ENCODE measurements around the gene RCE1. TPM values are rescaled to one million over a fixed set of nuclear protein-coding genes. Genes with fewer than 3 reads are reported as not detected.

Gene RCE1
- total RNA-seq, 1 experiment from 2014 or later, result 43.7 TPM

GRCh38 chr11:66840317-66841091, 2.7 kb upstream of the RCE1 start:
- intact Hi-C loops (cut with micrococcal nuclease; ENCODE audit: unreplicated experiment), result no loop called here
- H3K9me3 ChIP-seq (ENCODE audit: control insufficient read depth, insufficient read depth, low read depth, low read length), result no peaks in the 10 kb centered on the region
- in situ Hi-C loops (cut with HindIII; ENCODE audit: low pct_unique_long_range_greater_than_20kb, low sequenced_read_pairs), result no loop called here
- DNase-seq (ENCODE audit: low read depth, low spot score) (no peak), ATAC-seq (no peak)
- ChIA-PET CTCF (no interaction called here), POLR2A (interaction anchor here (0.6 to 0.7 kb wide), 3 partner anchors 14 to 157 kb away, joined by 7 to 14 read pairs (median 10); no protein-coding TSS in a partner anchor)
- H3K4me3 ChIP-seq (ENCODE audit: low read depth in 2 of 2, low read length in 2 of 2), result no peak overlapping the region
- no peaks in the 10 kb centered on the region for H3K27me3 ChIP-seq (ENCODE audit: control insufficient read depth, insufficient read depth, low read length)
- peaks cover 7% of the 10 kb centered on the region; the same call in 1 of the 2 replicates for H3K36me3 ChIP-seq (ENCODE audit: control insufficient read depth, insufficient read depth, low read length)
- BruUV-seq (replicated peaks), result no TSS peak
- H3K4me1 ChIP-seq (ENCODE audit: control insufficient read depth, insufficient read depth, low read length), result peaks cover 24% of the 10 kb centered on the region
- H3K27ac ChIP-seq (ENCODE audit: low read length), result no peak overlapping the region
- TF ChIP-seq CTCF (IDR thresholded peaks at IDR 0.05) (no peak), TCF7L2 (IDR thresholded peaks at IDR 0.05; ENCODE audit: low read depth, low read length) (no peak), REST (IDR thresholded peaks at IDR 0.05; ENCODE audit: insufficient read depth in 1 of 2, low read depth in 2 of 2, low read length in 1 of 2) (no peak), POLR2AphosphoS5 (IDR thresholded peaks at IDR 0.05; ENCODE audit: low read depth, low read length) (no peak), SIN3A (IDR thresholded peaks at IDR 0.05; ENCODE audit: borderline replicate concordance, insufficient read depth, low read depth, low read length) (no peak)

- no TSS peak for BruUV-seq (replicated peaks)
- POLR2A ChIA-PET, result interaction anchor here (0.5 kb wide), 1 partner anchor 9 kb away, joined by 11 read pairs; no protein-coding TSS in a partner anchor
- CTCF ChIA-PET, result no interaction called here
- Histone ChIP-seq H3K36me3 (ENCODE audit: control insufficient read depth, insufficient read depth, low read length) (peaks cover 7% of the 10 kb centered on the region; the same call in 1 of the 2 replicates), H3K9me3 (ENCODE audit: control insufficient read depth, insufficient read depth, low read depth, low read length) (no peaks in the 10 kb centered on the region), H3K4me3 (ENCODE audit: low read depth in 2 of 2, low read length in 2 of 2) (peak overlapping the region; percentile 82 to 99), H3K27me3 (ENCODE audit: control insufficient read depth, insufficient read depth, low read length) (no peaks in the 10 kb centered on the region), H3K4me1 (ENCODE audit: control insufficient read depth, insufficient read depth, low read length) (peaks cover 33% of the 10 kb centered on the region), H3K27ac (ENCODE audit: low read length) (peak overlapping the region; percentile 95)
- DNase-seq (ENCODE audit: low read depth, low spot score) (no peak), ATAC-seq (no peak)
- TF ChIP-seq SIN3A (IDR thresholded peaks at IDR 0.05; ENCODE audit: borderline replicate concordance, insufficient read depth, low read depth, low read length), result no peak
- no peak for TF ChIP-seq POLR2AphosphoS5 (IDR thresholded peaks at IDR 0.05; ENCODE audit: low read depth, low read length)
- TF ChIP-seq CTCF (IDR thresholded peaks at IDR 0.05), result no peak
- TF ChIP-seq TCF7L2 (IDR thresholded peaks at IDR 0.05; ENCODE audit: low read depth, low read length), result no peak
- TF ChIP-seq REST (IDR thresholded peaks at IDR 0.05; ENCODE audit: insufficient read depth in 1 of 2, low read depth in 2 of 2, low read length in 1 of 2), result no peak
- in situ Hi-C loops (cut with HindIII; ENCODE audit: low pct_unique_long_range_greater_than_20kb, low sequenced_read_pairs), result no loop called here
- intact Hi-C loops (cut with micrococcal nuclease; ENCODE audit: unreplicated experiment), result no loop called here
These were observed 1.4 kb upstream of the RCE1 start for GRCh38 chr11:66841861-66842260.

Data from Panc1 (cell line).